Peyer's patch (tissue), 4 donors: ENCODE results near the gene NAT16.

Experiments used
- POLR2A ChIP-seq, 2 donors: fragments of 450-650 bp; IDR thresholded peaks; one replicate each; pipeline ENCODE4 v1.5.1; 2017; ENCODE audit warnings: antibody characterized with exemption in 2 of 2, mild to moderate bottlenecking in 2 of 2, moderate library complexity in 2 of 2
- TF ChIP-seq, protein P1 (sequence below), 6 experiments: fragments of 450-650 bp in 4 of 6; fragments of 200-600 bp in 2 of 6; sonication (generic) in 1 of 6; IDR thresholded peaks; one replicate each; pipeline ENCODE4 v1.5.1; 2017 to 2019; ENCODE audit warnings: antibody characterized with exemption in 6 of 6, mild to moderate bottlenecking in 3 of 6, moderate library complexity in 1 of 6

DNA sequence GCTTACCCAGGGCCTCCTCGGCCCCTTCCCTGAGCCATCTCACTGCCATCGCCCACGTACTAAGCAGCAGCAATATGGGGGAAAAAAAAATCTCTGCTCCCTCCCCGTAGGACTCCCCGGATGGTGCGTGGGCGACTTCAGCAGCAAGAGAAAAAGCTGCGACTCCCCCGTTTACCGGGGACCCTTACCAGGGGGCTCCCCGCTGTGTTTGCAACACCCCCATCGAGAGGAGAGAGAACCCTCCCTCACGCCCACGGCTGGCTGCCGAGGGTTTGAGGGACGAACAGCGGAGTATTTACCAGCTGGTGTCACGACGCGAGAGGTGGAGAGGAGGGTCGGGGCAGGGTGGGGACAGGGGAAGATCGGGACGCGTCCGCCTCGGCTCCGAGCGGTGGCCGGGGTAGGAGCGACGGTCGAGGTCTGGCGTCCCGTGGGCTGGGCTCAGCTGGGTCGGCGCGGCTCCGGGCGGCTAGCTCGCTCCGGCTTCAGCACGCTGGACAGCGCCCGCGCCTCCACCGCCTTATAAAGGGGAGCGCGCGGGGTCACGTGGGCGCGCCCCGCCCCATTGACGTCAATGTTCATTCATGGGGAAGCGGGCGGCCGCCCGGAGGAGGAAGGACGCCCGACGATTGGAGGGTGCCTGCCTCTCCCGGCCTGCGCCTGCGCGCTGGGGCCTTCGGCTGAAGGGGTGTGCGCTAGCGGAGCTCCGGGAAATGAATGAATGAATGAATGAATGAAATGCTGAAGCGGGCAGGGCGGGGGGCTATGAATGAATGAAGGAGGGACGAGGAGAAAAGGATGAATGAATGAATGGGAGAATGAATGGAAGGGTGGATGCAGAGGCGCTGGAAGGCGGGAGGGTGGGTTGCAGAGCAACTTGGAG lies 14.8 kb downstream of the NAT16 start, which contains the start of gene VGF:
- TF ChIP-seq POLR2A (IDR thresholded peaks at IDR 0.05), result no peak
- TF ChIP-seq, protein P1, sequence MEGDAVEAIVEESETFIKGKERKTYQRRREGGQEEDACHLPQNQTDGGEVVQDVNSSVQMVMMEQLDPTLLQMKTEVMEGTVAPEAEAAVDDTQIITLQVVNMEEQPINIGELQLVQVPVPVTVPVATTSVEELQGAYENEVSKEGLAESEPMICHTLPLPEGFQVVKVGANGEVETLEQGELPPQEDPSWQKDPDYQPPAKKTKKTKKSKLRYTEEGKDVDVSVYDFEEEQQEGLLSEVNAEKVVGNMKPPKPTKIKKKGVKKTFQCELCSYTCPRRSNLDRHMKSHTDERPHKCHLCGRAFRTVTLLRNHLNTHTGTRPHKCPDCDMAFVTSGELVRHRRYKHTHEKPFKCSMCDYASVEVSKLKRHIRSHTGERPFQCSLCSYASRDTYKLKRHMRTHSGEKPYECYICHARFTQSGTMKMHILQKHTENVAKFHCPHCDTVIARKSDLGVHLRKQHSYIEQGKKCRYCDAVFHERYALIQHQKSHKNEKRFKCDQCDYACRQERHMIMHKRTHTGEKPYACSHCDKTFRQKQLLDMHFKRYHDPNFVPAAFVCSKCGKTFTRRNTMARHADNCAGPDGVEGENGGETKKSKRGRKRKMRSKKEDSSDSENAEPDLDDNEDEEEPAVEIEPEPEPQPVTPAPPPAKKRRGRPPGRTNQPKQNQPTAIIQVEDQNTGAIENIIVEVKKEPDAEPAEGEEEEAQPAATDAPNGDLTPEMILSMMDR (IDR thresholded peaks at IDR 0.05), result no peak
